Ishikawa (cell line): ENCODE data around the gene KCNJ9.

Source experiments
- CEBPB ChIP-seq: IDR thresholded peaks from 2 replicates; pipeline ENCODE4 v1.6.1; 2012
- CREB1 ChIP-seq: IDR thresholded peaks from 2 replicates; pipeline ENCODE4 v1.6.1; 2012; ENCODE audit warnings: low read depth
- EGR1 ChIP-seq: IDR thresholded peaks from 2 replicates; pipeline ENCODE4 v1.6.1; 2012
- EP300 ChIP-seq: IDR thresholded peaks from 2 replicates; pipeline ENCODE4 v1.6.1; 2012; ENCODE audit warnings: borderline replicate concordance
- FOXM1 ChIP-seq: IDR thresholded peaks from 2 replicates; pipeline ENCODE4 v1.6.1; 2012; ENCODE audit warnings: low read depth, borderline replicate concordance
- NFIC ChIP-seq: IDR thresholded peaks from 2 replicates; pipeline ENCODE4 v1.6.1; 2012
- RAD21 ChIP-seq: IDR thresholded peaks from 2 replicates; pipeline ENCODE4 v1.6.1; 2012; ENCODE audit warnings: low read depth
- TAF1 ChIP-seq: IDR thresholded peaks from 2 replicates; pipeline ENCODE4 v1.6.1; 2012; ENCODE audit warnings: low read depth, mild to moderate bottlenecking
- TCF12 ChIP-seq: IDR thresholded peaks from 2 replicates; pipeline ENCODE4 v1.6.1; 2012; ENCODE audit warnings: low read depth
- TEAD4 ChIP-seq: IDR thresholded peaks from 2 replicates; pipeline ENCODE4 v1.6.1; 2012
- YY1 ChIP-seq: IDR thresholded peaks from 2 replicates; pipeline ENCODE4 v1.6.1; 2012; ENCODE audit warnings: low read depth
- ZBTB7A ChIP-seq: IDR thresholded peaks from 2 replicates; pipeline ENCODE4 v1.6.1; 2012; ENCODE audit warnings: low read depth
- TF ChIP-seq, protein P1 (sequence below): IDR thresholded peaks from 2 replicates; pipeline ENCODE4 v1.6.1; 2012
- TF ChIP-seq, protein P2 (sequence below): IDR thresholded peaks from 2 replicates; pipeline ENCODE4 v1.6.1; 2012
- TF ChIP-seq, protein P3 (sequence below): IDR thresholded peaks from 2 replicates; pipeline ENCODE4 v1.6.1; 2012; ENCODE audit warnings: low read depth, mild to moderate bottlenecking

Gene KCNJ9

DNA sequence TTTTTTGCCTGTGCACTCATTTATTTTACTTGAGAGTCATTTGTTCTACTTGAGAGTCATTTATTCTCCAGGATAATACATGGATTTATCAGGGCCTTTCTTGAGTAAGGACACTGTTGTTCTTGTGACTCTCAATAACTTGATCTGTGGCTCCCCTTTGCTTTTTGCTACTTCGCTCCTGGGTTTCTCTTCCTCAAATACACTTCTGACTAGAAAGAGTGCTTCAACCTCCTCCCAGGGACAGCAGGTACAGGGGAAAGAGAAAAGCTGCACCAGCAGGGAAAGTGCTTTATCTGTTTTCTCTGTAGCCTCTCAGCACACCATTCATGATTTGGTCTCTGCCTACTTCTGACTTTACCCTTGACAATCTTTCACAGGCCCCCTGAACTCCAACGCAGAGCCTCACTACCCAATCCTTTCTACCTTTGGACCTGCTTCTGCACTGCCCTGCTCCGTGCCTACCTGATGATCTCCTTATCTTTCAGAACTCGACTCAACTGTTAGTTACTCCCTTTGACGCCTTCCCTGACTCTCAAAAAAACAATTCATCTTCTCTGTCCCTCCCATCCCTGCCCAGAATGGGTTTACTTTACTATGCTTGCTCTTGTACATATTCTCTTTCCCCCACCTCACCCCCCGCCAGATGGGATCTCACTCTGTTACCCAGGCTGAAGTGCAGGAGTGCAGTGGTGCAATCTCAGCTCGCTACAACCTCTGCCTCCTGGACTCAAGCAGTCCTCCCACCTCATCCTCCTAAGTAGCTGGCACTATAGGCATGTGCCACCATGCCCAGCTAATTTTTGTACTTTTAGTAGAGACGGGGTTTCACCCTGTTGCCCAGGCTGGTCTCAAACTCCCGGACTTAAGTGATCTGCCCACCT lies 34.0 kb upstream of the KCNJ9 start:
- TF ChIP-seq, protein P1, sequence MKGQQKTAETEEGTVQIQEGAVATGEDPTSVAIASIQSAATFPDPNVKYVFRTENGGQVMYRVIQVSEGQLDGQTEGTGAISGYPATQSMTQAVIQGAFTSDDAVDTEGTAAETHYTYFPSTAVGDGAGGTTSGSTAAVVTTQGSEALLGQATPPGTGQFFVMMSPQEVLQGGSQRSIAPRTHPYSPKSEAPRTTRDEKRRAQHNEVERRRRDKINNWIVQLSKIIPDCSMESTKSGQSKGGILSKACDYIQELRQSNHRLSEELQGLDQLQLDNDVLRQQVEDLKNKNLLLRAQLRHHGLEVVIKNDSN: no peak
- TF ChIP-seq NFIC (no peak), EP300 (no peak), CREB1 (no peak), FOXM1 (no peak), RAD21 (no peak), TAF1 (no peak), TEAD4 (no peak), EGR1 (no peak), CEBPB (no peak), TCF12 (no peak), YY1 (no peak), ZBTB7A (no peak)
- TF ChIP-seq, protein P2, sequence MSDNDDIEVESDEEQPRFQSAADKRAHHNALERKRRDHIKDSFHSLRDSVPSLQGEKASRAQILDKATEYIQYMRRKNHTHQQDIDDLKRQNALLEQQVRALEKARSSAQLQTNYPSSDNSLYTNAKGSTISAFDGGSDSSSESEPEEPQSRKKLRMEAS: no peak
- TF ChIP-seq, protein P3, sequence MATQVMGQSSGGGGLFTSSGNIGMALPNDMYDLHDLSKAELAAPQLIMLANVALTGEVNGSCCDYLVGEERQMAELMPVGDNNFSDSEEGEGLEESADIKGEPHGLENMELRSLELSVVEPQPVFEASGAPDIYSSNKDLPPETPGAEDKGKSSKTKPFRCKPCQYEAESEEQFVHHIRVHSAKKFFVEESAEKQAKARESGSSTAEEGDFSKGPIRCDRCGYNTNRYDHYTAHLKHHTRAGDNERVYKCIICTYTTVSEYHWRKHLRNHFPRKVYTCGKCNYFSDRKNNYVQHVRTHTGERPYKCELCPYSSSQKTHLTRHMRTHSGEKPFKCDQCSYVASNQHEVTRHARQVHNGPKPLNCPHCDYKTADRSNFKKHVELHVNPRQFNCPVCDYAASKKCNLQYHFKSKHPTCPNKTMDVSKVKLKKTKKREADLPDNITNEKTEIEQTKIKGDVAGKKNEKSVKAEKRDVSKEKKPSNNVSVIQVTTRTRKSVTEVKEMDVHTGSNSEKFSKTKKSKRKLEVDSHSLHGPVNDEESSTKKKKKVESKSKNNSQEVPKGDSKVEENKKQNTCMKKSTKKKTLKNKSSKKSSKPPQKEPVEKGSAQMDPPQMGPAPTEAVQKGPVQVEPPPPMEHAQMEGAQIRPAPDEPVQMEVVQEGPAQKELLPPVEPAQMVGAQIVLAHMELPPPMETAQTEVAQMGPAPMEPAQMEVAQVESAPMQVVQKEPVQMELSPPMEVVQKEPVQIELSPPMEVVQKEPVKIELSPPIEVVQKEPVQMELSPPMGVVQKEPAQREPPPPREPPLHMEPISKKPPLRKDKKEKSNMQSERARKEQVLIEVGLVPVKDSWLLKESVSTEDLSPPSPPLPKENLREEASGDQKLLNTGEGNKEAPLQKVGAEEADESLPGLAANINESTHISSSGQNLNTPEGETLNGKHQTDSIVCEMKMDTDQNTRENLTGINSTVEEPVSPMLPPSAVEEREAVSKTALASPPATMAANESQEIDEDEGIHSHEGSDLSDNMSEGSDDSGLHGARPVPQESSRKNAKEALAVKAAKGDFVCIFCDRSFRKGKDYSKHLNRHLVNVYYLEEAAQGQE: no peak

DNA sequence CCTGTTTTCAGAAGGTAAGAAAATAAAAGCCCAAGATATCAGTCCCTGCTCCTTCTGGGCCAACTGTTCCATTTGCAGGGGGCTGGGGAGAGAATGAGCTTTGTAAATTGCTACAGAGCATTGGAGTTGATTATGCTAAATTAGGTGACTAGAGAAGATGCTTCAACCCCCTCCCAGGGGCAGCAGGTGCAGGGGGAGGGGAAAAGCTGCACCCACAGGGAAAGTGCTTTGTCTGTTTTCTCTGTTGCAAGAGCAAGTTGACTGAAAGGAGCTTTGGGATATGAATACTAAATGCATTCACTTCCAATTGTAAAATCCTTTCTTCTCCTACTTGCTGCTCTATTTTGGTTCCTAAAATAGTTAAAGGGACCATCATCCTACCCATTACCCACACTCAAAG lies 33.0 kb upstream of the KCNJ9 start:
- TF ChIP-seq TAF1: no peak
- TF ChIP-seq, protein P3: no peak
- TF ChIP-seq NFIC: no peak
- TF ChIP-seq YY1: no peak
- no peak for TF ChIP-seq EP300
- no peak for TF ChIP-seq TCF12
- no peak for TF ChIP-seq CREB1
- no peak for TF ChIP-seq TEAD4
- no peak for TF ChIP-seq CEBPB
- no peak for TF ChIP-seq FOXM1
- TF ChIP-seq, protein P2: no peak
- TF ChIP-seq, protein P1: no peak
- no peak for TF ChIP-seq RAD21
- no peak for TF ChIP-seq ZBTB7A
- TF ChIP-seq EGR1: no peak

DNA sequence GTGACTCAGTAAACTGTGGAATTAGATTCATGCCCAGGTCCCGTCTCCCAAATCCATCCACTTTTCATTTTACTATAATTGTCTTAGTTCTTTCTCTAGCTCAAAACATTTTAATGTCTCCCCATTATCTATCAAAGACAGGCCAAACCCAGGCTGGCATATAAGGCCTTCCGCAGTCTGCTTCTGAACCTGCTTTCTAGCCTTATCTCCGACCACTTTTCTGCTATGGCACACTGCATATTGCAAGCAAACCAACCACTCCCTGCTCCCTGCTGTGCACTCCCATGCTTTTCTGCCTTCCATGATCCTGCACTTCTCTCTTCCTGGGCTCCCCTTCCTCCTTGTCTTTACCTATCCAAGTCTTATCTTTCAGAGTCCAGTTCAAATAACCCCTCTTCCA lies 32.2 kb upstream of the KCNJ9 start:
- TF ChIP-seq EGR1 (no peak), EP300 (no peak), TEAD4 (no peak), FOXM1 (no peak)

DNA sequence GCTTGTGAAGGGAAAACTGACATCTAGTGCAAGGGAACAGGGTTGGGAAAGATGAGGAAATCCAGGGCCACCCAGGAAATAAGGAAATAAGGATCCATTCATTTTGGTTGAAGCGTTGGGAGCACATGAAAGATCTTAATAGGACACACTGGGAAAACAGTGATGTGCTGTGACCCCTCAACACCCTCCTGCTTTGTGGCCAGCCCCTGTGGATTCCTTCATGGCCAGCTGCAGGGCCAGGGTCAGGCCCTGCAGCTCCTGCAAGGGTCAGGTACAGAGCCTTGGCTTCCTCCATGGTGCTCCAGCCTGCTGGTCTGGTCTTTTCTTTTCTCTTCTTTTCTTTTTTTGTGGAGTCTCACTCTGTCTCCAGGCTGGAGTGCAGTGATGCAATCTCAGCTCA lies 30.7 kb upstream of the KCNJ9 start:
- TF ChIP-seq, protein P2: no peak
- TF ChIP-seq, protein P3: no peak
- TF ChIP-seq TAF1 (no peak), CREB1 (no peak), TCF12 (no peak), CEBPB (no peak), TEAD4 (no peak), EGR1 (no peak), ZBTB7A (no peak), NFIC (no peak), YY1 (no peak), EP300 (no peak), RAD21 (no peak), FOXM1 (no peak)
- TF ChIP-seq, protein P1: no peak
